Left colon (tissue), 2 donors: Measurements from ENCODE around the gene IFRD1. TPM values are rescaled to one million over a fixed set of nuclear protein-coding genes. Genes with fewer than 3 reads are reported as not detected.
"Not testable (repeated sequence)": the region's sequence is repeated elsewhere in the genome, so short reads cannot be mapped to it uniquely, and the experiment has no call there.

ENCODE experiments used
- ATAC-seq: fragments of 200-7000 bp; cut with Tn5 transposase; one replicate; pipeline ENCODE4 v1.9.1; 2020; ENCODE audit warnings: mild to moderate bottlenecking, moderate library complexity
- DNase-seq, 2 donors: peaks; one replicate each; pipeline ENCODE4 v3.0.0-alpha.2; 2020
- intact Hi-C, 2 donors: fragments of 100-400 bp; cut with DNase I in 1 of 2; cut with micrococcal nuclease in 1 of 2; formaldehyde crosslinking; loops; one replicate each; pipeline versions ENCODE4 v1.11.2 to v1.14.0; 2022; cut with DNase I, micrococcal nuclease
- total RNA-seq, 2 donors: library from RNA; stranded (reverse); fragmentation: NEBNext Ultra II Directional; extraction: Animal tissue kit (Norgen Biotek cat#: 25700); gene quantifications; one replicate each; pipeline ENCODE4 v1.2.1, GENCODE V29; 2021
- donor health status: DM: no; HTN: no; CAD: no.
- donor health status: DM: yes; HTN: yes; CAD: no.

The IFRD1 gene
- total RNA-seq, 2 donors from 2014 or later: 32.9 to 60.6 TPM

- ATAC-seq (no peak), DNase-seq (no peak)
- intact Hi-C loops: no loop called here
Observed at GRCh38 chr7:112437072-112437471, 13.2 kb upstream of the IFRD1 start.

DNA sequence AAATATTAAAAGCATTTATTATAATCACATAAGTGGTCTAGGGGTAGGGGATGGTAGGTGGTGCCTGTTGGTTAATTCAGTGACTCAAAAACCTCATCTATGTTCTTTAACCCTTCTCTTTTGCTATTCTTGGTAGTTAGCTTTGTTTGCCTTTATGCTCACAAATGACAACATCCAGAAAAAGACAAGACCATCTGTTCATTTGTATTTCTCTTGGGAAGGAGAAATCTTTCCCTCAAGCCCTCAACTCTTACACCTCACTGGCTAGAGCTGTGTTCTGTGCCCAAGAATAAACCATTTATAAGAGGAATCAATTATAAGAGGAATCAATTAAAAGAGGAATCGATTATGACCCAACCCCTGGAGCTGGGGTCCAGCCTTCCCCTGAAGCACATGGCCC, 10.8 kb upstream of the IFRD1 start:
- ATAC-seq (no peak), DNase-seq (no peak)
- intact Hi-C loops: no loop called here

DNA sequence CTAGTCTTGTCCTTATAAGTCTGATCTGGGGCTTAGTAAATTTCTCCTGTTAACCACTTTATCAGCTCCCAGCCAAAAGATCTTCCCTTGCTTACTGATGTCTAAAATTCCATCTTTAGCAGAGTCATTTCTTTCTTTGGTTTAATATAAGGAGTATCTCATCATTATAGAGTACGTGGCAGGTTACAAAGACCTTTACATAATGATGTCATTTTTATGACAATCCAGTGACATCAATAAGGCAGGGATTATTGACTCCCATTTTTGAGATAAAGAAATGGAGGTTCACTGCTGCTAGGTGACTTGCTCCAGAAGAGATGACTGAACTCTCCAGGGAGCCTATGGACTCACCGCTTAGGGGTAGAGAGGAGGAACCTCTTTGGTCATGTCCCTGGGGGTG, 8.1 kb upstream of the IFRD1 start:
- intact Hi-C loops: no loop called here
- no peak for ATAC-seq

GRCh38 chr7:112444505-112444904, 5.8 kb upstream of the IFRD1 start:
- no peak for DNase-seq
- intact Hi-C loops: no loop called here
- ATAC-seq: no peak

More for the DNA sequence above, 8.1 kb upstream of the IFRD1 start:
- no peak for DNase-seq

GRCh38 chr7:112446431-112446830, 3.8 kb upstream of the IFRD1 start:
- DNase-seq (no peak), ATAC-seq (no peak)
- intact Hi-C loops: no loop called here

GRCh38 chr7:112447406-112447805, 2.9 kb upstream of the IFRD1 start:
- intact Hi-C loops: no loop called here
- DNase-seq: no peak

DNA sequence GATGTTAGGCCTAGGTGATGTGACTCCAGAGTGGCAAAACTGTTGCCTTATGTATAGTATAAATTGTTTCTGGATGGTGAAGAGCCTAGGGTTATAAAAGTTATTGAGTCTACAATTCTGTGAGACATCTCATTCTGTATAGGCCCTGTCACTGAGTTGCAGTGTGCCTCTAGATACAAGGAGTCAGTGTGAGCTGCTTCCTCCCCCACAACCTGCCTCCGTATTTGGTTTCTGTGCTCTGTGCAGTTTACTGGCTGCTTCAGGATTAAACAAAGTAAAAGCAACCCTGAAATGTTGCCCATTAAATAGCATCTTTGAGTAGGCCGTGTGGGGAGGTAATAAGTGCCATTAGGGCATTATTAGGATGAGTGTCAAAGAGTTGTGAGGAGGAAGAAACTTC, 1.9 kb upstream of the IFRD1 start:
- intact Hi-C loops: no loop called here
- DNase-seq: no peak
- no peak for ATAC-seq

More at GRCh38 chr7:112447406-112447805, 2.9 kb upstream of the IFRD1 start:
- ATAC-seq: no peak

GRCh38 chr7:112448891-112449290, 1.4 kb upstream of the IFRD1 start:
- DNase-seq (no peak), ATAC-seq (no peak)
- intact Hi-C loops: no loop called here

DNA sequence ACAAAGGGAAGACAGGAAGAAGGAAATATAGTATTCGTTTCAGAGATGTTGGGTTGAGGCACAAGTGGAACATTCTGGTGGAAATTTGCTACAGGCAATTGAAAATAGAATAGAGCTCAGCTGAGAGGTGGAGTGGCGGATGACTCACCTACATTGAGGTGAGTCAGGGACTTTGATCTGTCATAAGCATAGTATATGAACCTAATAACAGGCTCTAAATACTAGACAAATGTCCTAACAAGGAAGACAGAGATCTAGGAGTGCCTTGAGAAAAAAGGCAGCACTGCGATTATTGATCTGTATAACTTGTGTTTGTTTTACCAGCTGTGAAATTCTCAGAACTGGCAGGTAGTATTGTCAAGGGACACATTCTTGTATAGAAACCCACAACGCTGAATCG, 907 bp upstream of the IFRD1 start:
- ATAC-seq (peak; percentile 69), DNase-seq (peak; percentile 39 to 71)
- intact Hi-C loops: no loop called here

- intact Hi-C loops: no loop called here
Observed at GRCh38 chr7:112450807-112451761, 824 bp downstream of the IFRD1 start.

GRCh38 chr7:112452102-112452888, 2.0 kb downstream of the IFRD1 start:
- intact Hi-C loops: no loop called here

More at GRCh38 chr7:112450807-112451761, 824 bp downstream of the IFRD1 start:
- ATAC-seq (peak; percentile 74), DNase-seq (peak; percentile 96 to 97)

DNA sequence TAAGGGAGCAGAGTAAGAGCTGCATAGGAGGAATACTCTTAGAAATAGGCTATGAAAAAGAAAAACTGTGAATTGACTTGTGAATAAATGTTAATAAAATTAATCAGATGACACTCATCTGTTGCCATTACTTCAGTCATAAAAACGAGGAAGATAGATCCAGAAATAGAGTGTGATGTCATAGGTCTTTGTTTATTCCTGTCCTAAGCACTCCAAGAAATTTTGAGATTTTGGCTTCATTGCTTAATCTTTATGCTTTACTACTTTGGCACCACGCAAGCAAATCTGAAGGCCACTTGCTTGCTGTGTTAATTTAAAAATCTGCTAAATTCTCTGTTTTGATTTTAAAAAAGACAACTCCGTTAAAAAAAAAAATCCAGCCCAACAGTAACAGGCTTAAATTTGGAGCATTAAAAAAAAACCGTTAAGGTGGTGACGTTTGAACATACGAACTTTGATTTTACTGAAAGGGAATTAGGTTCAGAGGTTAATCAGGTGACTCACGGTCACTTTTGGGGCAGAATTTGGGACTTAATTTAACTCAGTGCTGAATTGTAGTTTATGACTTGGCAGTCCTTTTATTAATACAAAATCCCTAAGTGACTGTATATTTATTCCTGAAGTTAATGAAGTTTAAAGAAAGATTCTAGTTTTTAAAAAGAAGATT, 3.4 kb downstream of the IFRD1 start:
- ATAC-seq (no peak), DNase-seq (no peak)
- intact Hi-C loops: no loop called here

More at GRCh38 chr7:112452102-112452888, 2.0 kb downstream of the IFRD1 start:
- peak; percentile 33 to 41 for DNase-seq
- no peak for ATAC-seq

- intact Hi-C loops, ATAC-seq: not testable (repeated sequence)
Observed at GRCh38 chr7:112454191-112454590, 3.9 kb downstream of the IFRD1 start.

DNA sequence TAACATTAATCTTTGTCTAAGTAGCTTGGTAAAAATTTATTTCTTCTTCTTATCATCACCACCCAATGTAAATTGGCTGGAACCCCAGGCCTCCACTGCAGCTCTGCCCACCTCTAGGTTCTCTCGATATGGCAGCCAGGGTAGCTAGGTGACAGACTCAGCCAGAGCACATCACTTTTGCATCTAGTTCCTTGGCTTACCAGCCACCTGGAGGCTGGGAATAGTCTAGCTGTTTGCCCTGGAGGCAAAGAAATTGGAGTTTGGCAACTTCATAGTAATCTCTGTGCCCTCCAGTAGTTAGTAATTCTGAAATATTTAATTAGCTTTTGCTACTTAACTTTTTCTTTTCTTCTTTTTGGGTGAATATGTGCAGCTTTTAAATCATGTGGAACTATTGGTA, 9.4 kb downstream of the IFRD1 start:
- DNase-seq (no peak), ATAC-seq (no peak)
- intact Hi-C loops: no loop called here

More at GRCh38 chr7:112454191-112454590, 3.9 kb downstream of the IFRD1 start:
- DNase-seq: not testable (repeated sequence)

- intact Hi-C loops: no loop called here
- DNase-seq (no peak), ATAC-seq (peak; percentile 85)
Observed at GRCh38 chr7:112462236-112462635, 12.0 kb downstream of the IFRD1 start.

GRCh38 chr7:112467867-112468266, 17.6 kb downstream of the IFRD1 start:
- no peak for DNase-seq
- no peak for ATAC-seq
- intact Hi-C loops: no loop called here

DNA sequence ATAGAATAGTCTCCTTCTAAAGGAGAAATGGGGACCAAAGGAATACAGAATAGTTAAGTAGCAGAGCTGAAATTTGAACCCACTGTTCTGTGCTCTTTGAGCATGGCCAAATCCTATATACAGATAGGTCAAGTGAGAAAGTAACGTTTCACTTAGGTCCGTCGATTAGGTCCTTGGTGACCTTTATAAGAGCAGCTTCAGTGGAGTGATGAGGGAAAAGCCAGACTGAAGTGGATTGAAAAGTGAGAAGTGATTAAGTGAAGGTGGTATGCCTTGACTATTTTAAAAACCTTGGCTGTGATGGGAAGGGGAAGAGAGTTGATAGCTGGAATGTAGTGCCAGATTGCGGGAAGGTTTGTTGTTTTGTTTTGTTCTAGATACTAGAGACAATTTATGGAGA, 19.9 kb downstream of the IFRD1 start:
- DNase-seq (no peak), ATAC-seq (no peak)
- intact Hi-C loops: no loop called here

- ATAC-seq (no peak), DNase-seq (no peak)
- intact Hi-C loops: no loop called here
Observed at GRCh38 chr7:112476390-112477052, 26.3 kb downstream of the IFRD1 start.
